NCI-H1436 (cell line): ENCODE measurements around the gene GTF2IRD2.
"Not testable (repeated sequence)": the region's sequence is repeated elsewhere in the genome, so short reads cannot be mapped to it uniquely, and the experiment has no call there.

Experiments
- DNase-seq: peaks from one replicate; lab custom pipeline; 2025; lab: John Stamatoyannopoulos, UW

GTF2IRD2 gene

DNA sequence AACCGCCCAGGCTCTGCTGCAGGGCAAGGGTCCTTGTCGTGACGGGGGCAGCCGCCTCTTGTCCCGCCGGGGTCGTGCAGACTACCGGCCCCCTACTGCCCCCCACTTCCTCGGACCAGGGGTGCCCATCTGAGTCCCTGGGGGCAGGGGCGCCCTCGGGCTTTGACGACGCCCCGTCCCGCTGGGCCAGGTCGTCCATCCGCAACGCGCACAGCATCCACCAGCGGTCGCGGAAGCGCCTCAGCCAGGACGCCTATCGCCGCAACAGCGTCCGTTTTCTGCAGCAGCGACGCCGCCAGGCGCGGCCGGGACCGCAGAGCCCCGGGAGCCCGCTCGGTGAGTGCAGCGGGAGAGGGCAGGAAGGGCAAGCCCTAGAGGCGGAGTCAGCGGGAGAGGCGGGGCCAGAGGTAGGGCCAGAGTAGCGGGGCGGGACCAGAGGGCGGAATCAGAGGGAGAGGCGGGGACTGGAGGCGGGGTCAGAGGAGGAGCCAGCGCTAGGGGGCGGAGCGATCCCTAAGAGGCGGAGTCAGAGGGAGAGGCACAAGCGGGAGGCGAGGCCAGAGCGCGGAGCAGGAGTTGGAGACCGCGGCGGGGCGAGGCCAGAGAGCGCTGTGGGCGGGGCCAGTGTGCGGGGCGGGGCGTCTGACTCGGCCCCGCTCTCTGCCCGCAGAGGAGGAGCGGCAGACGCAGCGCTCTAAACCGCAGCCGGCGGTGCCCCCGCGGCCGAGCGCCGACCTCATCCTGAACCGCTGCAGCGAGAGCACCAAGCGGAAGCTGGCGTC lies 62.8 kb downstream of the GTF2IRD2 start:
- DNase-seq = peak; percentile 70

DNA sequence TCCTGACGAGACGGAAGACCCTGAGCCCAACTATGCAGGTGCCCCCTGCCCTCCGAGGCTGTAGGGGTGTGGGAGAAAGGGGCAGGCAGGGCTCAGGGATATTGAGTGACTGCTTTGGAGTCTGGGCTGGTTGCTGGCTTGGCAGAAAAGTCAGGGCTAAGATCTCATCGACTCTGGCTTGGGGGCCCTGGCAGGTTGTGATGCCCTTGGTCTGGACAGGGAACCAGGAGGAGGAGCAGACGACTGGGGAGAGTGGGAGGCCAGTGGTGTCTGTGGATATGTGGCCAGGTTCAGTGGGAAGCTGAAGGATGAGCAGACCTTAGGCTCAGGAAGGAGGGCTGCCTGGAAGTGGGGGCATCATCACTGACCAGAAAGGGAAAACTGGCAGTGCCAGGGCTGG lies 67.8 kb downstream of the GTF2IRD2 start:
- DNase-seq = not testable (repeated sequence)

DNA sequence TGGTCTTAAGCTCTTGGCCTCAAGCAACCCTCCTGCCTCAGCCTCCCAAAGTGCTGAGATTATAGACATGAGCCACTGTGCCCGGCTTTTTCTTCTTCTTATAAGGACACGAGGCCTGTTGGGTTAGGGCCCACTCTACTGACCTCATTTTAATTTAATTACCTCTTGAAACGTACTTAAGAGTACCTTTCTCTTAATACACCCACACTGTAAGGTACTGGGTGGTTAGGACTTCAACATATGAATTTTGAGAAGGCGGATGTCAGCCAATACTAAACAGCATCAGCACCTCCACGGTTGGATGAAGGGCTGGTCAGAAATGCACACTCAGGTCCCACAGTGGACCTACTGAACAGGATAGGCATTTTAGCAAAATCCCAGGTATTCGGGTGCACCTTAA lies 69.7 kb downstream of the GTF2IRD2 start:
- not testable (repeated sequence) for DNase-seq

DNA sequence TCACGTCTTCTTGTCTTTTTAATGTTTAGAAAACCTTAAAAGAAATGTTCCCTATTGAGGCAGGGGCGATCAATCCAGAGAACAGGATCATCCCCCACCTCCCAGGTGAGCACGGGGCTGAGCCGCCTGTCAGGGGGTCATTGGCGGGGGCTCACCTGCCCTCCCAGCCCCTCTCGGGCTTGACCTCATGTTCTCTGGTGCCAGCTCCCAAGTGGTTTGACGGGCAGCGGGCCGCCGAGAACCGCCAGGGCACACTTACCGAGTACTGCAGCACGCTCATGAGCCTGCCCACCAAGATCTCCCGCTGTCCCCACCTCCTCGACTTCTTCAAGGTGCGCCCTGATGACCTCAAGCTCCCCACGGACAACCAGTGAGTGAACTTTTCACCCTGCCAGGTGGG lies 72.4 kb downstream of the GTF2IRD2 start:
- not testable (repeated sequence) for DNase-seq

DNA sequence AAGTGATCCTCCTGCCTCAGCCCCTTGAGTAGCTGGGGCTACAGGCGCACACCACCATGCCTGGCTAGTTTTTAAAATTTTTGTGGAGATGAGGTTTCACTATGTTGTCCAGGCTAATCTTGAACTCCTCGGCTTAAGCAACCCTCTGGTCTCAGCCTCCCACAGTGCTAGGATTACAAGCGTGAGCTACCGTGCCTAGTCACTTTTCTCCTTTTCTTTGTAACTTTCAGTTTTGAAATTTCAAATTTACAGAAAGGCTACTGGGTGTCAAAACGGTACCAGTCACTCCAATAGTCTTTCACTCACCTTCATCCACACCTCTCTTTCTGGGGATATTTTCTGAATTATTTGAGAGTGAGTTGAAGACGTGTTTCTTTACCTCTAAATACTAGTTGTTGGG lies 76.3 kb downstream of the GTF2IRD2 start:
- DNase-seq = not testable (repeated sequence)

DNA sequence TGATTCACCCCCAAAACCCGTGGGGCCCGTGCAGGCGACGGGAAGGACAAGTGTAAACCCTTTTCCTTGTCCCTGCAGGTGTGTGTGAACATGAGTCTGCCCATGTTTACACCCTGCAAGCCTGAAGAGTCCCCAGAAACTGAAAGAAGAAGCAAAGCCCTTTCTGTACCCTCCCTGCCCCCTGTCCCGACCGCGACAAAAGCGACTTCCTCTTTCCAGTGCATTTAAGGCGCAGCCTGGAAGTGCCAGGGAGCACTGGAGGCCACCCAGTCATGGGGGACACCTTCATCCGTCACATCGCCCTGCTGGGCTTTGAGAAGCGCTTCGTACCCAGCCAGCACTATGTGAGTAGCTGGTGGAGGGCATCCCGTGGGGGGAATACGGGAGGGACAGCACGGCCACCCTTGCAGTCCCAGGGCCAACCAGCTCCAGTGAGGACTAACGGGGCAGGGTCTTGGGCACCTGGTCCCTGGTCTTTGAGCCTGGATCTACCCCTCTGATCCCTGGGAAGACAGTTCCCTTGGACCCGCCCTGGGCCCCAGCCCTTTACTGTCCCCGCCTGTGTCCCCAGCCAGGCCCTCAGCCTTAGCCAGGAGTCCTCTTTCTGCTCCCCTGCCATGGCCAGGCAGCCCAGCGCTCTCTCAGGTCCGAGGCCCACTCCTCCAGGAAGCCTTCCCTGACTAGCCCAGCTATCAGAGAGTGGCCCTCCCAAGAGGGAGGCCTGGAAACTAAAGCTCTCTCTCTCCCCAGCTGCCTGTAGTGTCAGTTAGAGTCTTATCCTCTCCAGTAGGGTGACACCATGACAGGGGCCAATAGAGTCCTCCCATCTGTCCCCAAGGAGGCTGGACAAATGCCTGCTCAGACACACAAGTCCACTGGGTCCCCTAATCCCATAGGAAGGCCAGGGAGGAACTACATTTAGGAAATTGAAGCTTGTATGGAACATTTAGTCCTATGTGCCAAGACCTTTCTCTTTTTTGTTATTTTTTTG lies 77.3 kb downstream of the GTF2IRD2 start, which contains the start of gene NCF1:
TSS of gene NCF1 (plus strand) at position 252 of the 991 bp plus-strand sequence. CDS start at position 273, 21 bp downstream.
- not testable (repeated sequence) for DNase-seq

DNA sequence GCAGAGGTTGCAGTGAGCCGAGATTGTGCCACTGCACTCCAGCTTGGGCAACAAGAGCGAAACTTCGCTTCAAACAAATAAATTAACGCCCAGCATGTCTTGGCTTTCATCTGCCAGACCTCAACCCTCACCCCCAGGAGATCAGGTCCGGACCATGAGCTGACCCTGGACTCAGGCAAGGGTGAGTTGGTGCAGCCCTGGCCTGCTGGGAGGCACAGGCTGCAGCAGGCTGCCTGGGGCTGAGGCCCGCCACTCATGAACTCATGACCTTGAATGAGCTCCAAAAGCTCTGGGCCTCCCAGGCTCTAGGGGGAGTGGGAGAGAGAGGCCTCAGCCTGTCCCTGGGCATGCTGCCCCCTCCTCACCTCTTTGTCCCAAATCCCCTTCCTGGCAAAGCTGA lies 79.3 kb downstream of the GTF2IRD2 start:
- DNase-seq = not testable (repeated sequence)

GRCh38 chr7:74770062-74770461 lies 81.3 kb downstream of the GTF2IRD2 start:
- DNase-seq = not testable (repeated sequence)

DNA sequence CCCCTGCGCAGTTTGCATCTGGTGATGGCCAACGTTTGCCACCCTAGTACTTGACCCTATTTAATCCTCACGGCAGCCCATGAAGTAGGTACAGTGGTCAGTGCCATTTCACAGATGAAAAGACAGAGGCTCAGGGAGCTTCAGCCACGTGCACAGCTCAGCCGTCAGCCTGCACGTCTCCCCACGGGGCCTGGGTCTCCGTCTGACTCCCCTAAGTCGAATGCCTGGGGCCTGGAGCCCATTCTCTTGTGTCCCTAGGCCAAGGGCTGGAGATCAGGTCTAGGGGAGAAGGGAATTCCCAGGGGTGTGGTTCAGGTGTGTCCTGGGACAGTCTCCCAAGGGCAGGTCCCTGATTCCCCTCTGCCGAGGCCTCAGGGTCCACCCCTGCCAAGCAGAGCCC lies 84.4 kb downstream of the GTF2IRD2 start:
- not testable (repeated sequence) for DNase-seq

GRCh38 chr7:74766509-74766908 lies 84.9 kb downstream of the GTF2IRD2 start:
- DNase-seq = not testable (repeated sequence)

DNA sequence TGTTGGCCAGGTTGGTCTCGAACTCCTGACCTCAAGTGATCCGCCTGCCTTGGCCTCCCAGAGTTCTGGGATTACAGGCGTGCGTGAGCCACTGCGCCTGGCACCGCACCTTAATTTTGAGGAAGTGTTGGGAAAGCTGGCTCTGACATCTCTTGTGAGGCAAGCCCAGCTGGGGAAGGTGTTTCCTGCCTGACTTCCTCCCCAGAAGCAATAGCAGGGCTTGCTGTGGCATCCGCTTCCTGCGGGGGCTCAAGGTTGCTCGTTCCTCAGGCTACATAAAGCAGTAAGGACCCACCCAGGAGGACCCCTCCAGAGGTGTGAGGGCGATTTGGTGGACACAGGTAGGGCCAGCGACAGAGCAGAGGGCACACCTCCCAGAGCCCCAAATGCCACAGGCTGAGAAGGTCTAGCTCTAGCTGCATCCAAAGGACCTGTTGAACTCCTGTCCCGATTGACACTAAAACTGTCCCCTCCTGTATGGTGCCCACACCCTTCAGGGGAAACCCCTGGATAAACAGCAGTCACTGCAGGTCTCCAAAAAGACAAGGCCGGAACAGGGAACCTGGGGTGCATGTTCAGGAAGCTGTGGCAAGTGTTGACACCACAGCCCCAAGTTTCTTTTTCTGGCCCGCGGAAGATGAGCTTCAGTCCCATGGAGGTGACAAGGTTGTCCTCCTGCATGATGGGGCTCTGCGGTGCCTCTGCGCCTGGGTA lies 86.0 kb downstream of the GTF2IRD2 start:
- not testable (repeated sequence) for DNase-seq

GRCh38 chr7:74758982-74759381 lies 92.4 kb downstream of the GTF2IRD2 start:
- DNase-seq = not testable (repeated sequence)

DNA sequence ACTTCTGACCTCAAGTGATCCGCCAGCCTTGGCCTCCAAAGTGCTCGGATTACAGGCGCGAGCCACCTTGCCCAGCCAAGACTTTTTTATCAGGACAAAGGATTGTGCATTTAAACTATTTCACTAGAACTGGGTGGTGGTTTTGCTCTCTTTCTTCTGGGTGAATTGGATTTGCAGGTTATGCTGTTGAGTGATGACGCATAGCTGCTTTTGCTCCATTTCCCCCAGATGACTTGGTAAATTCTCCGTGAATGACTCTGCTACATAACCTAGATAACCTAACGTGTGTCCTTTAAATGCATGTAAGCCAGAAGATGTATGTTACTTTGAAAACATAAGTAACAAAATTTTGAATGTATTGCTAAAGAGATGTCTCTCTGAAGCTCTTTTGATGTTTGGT lies 93.1 kb downstream of the GTF2IRD2 start:
- not testable (repeated sequence) for DNase-seq

DNA sequence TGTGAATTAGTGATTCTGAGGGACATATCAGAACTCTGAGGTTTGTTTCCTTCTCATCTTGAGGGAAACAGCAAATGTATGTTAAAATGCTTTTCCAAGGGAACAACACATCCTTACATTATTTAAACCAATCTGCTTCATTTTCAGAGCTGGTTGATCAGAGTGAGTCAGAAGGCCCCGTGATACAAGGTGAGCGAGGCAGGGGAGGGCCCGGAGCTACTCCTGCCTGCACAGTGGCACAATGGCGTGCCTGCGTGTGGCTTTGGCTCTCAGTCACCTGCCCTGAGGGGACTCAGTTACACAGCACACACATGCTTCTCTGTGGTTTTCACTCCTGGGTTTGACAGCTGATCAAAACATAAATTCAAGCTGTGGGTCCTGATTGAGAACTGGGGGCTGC lies 94.7 kb downstream of the GTF2IRD2 start:
- not testable (repeated sequence) for DNase-seq

- DNase-seq = not testable (repeated sequence)
Observed at GRCh38 chr7:74753921-74754482, 97.4 kb downstream of the GTF2IRD2 start.
